Measurements from ENCODE around the gene TDRD12.
"Not testable (repeated sequence)": the region's sequence is repeated elsewhere in the genome, so short reads cannot be mapped to it uniquely, and the experiment has no call there.

TDRD12 gene

GRCh38 chr19:32692727-32693061 is 26.9 kb upstream of the TDRD12 start:
- no peak for DNase-seq (ENCODE audit: low spot score)
- TF ChIP-seq CTCF (IDR thresholded peaks at IDR 0.05; ENCODE audit: borderline replicate concordance, control extremely low read depth, extremely low read depth, insufficient read depth, missing control alignments), result no peak
- in situ Hi-C loops (cut with MboI; ENCODE audit: low sequenced_read_pairs, unreplicated experiment), result no loop called here

- in situ Hi-C loops (cut with MboI; ENCODE audit: low sequenced_read_pairs, unreplicated experiment); DNase-seq (ENCODE audit: low spot score): not testable (repeated sequence)
Observed at GRCh38 chr19:32693151-32694108, 26.1 kb upstream of the TDRD12 start.

GRCh38 chr19:32694316-32694715 is 25.3 kb upstream of the TDRD12 start:
- DNase-seq (ENCODE audit: low spot score); in situ Hi-C loops (cut with MboI; ENCODE audit: low sequenced_read_pairs, unreplicated experiment): not testable (repeated sequence)

- in situ Hi-C loops (cut with MboI; ENCODE audit: low sequenced_read_pairs, unreplicated experiment); DNase-seq (ENCODE audit: low spot score): not testable (repeated sequence)
Observed at GRCh38 chr19:32694851-32695250, 24.7 kb upstream of the TDRD12 start.

GRCh38 chr19:32695506-32695905 is 24.1 kb upstream of the TDRD12 start:
- in situ Hi-C loops (cut with MboI; ENCODE audit: low sequenced_read_pairs, unreplicated experiment); DNase-seq (ENCODE audit: low spot score): not testable (repeated sequence)

GRCh38 chr19:32696771-32697170 is 22.8 kb upstream of the TDRD12 start:
- DNase-seq (ENCODE audit: low spot score); in situ Hi-C loops (cut with MboI; ENCODE audit: low sequenced_read_pairs, unreplicated experiment): not testable (repeated sequence)

- in situ Hi-C loops (cut with MboI; ENCODE audit: low sequenced_read_pairs, unreplicated experiment), result not testable (repeated sequence)
Observed at GRCh38 chr19:32700129-32700528, 19.4 kb upstream of the TDRD12 start.

GRCh38 chr19:32702010-32702409 is 17.6 kb upstream of the TDRD12 start:
- no peak for DNase-seq (ENCODE audit: low spot score)
- TF ChIP-seq CTCF (IDR thresholded peaks at IDR 0.05; ENCODE audit: borderline replicate concordance, control extremely low read depth, extremely low read depth, insufficient read depth, missing control alignments), result no peak
- in situ Hi-C loops (cut with MboI; ENCODE audit: low sequenced_read_pairs, unreplicated experiment), result no loop called here

More at GRCh38 chr19:32700129-32700528, 19.4 kb upstream of the TDRD12 start:
- DNase-seq (ENCODE audit: low spot score), result not testable (repeated sequence)

- DNase-seq (ENCODE audit: low spot score); in situ Hi-C loops (cut with MboI; ENCODE audit: low sequenced_read_pairs, unreplicated experiment): not testable (repeated sequence)
Observed at GRCh38 chr19:32704006-32704405, 15.6 kb upstream of the TDRD12 start.

- in situ Hi-C loops (cut with MboI; ENCODE audit: low sequenced_read_pairs, unreplicated experiment), result no loop called here
- no peak for TF ChIP-seq CTCF (IDR thresholded peaks at IDR 0.05; ENCODE audit: borderline replicate concordance, control extremely low read depth, extremely low read depth, insufficient read depth, missing control alignments)
- DNase-seq (ENCODE audit: low spot score), result no peak
Observed at GRCh38 chr19:32708457-32708856, 11.1 kb upstream of the TDRD12 start.
